ENCODE data around the gene ESPL1. TPM values are rescaled to one million over a fixed set of nuclear protein-coding genes. Genes with fewer than 3 reads are reported as not detected.

ESPL1 gene
- total and polyA plus RNA-seq, 7 donors = under 0.01 to 7.6 (median 1.9) TPM

DNA sequence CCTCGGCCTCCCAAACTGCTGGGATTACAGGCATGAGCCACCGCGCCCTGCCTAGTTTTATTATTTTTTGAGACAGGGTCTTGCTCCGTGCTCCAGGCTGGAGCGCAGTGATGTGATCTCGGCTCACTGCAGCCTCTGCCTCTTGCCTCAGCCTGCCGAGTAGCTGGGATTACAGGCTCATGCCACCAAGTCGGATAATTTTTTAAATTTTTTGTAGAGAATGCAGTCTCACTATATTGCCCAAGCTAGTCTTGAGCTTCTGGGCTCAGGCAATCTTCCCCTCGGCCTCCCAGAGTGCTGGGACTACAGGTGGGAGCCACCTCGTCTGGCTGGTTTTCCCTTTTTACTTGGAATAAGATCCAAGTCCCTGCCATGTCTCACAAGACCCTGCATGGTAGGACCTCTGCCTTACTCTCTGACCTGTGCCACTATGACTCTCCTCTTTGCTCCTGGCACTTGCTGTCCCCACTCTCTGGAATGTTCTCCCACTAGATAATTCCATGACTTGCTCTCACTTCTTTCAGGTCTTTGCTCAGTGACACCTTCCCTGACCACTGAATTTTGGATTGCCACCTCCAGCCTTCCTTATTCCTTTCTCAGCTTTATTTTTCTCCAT, 28.3 kb upstream of the ESPL1 start:
- no peaks in the 10 kb centered on the region for H3K4me1 ChIP-seq
- H3K27me3 ChIP-seq = peaks cover 0 to 11% (median 0%) of the 10 kb centered on the region in 3 donors
- intact Hi-C loops (cut with DNase I) = no loop called here
- H3K4me3 ChIP-seq = no peak overlapping the region
- no peaks in the 10 kb centered on the region for H3K36me3 ChIP-seq
- no peaks in the 10 kb centered on the region for H3K9me3 ChIP-seq
- 93 to 94% methylated on average over 10 of the region's 10 CpGs for WGBS, 2 donors
- TF ChIP-seq, protein P1, sequence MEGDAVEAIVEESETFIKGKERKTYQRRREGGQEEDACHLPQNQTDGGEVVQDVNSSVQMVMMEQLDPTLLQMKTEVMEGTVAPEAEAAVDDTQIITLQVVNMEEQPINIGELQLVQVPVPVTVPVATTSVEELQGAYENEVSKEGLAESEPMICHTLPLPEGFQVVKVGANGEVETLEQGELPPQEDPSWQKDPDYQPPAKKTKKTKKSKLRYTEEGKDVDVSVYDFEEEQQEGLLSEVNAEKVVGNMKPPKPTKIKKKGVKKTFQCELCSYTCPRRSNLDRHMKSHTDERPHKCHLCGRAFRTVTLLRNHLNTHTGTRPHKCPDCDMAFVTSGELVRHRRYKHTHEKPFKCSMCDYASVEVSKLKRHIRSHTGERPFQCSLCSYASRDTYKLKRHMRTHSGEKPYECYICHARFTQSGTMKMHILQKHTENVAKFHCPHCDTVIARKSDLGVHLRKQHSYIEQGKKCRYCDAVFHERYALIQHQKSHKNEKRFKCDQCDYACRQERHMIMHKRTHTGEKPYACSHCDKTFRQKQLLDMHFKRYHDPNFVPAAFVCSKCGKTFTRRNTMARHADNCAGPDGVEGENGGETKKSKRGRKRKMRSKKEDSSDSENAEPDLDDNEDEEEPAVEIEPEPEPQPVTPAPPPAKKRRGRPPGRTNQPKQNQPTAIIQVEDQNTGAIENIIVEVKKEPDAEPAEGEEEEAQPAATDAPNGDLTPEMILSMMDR (IDR thresholded peaks at IDR 0.05) = no peak
- TF ChIP-seq POLR2AphosphoS5 (IDR thresholded peaks at IDR 0.05) (no peak), POLR2A (IDR thresholded peaks at IDR 0.05) (no peak), EP300 (IDR thresholded peaks at IDR 0.05) (no peak)
- H3K27ac ChIP-seq = no peak overlapping the region
- no peak for DNase-seq

DNA sequence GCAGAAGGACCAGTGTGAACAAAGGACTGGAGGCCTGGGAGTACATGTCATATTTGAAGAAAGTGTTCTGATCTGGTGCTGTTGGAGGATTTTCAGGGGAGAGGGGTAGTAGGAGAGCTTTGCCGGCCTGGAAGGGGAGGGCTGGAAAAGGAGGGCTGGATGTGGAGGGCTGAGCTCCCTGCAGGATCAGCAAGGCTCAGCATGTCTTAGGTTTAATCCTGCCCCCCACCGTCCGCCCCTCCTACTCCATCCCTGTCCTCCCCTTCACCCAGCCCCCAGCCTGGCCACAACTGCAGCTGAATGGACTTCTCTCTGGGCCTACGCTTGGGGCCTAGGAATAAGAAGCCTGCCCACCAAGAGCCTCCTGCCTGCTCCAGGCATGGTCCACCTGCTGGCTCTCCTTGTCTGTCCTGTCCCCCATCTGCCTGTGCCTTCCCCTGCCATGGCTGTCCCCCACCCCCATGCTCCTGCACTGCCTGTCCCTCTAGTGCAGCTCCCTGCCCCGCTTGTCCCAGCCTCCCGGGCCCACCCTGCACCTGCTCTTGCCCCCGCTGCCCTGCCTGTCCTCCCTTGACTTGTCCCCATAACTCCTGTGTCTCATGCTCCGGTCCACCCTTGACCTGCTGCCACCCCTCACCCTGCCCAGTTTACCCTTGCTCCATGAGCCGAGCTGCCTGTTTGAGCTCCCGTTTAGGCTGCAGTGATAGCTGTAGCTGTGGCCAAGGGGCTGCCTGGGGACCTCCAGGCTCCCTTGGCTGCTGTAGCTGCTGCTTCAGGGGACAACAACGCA, 26.3 kb upstream of the ESPL1 start:
- no peak for TF ChIP-seq POLR2AphosphoS5 (IDR thresholded peaks at IDR 0.05)
- no peak for TF ChIP-seq EP300 (IDR thresholded peaks at IDR 0.05)
- TF ChIP-seq POLR2A (IDR thresholded peaks at IDR 0.05) = no peak
- TF ChIP-seq, protein P1 (IDR thresholded peaks at IDR 0.05) = no peak
- H3K27me3 ChIP-seq = peaks cover 0 to 11% (median 0%) of the 10 kb centered on the region in 3 donors
- DNase-seq = no peak
- H3K27ac ChIP-seq = no peak overlapping the region
- H3K4me1 ChIP-seq = no peaks in the 10 kb centered on the region
- intact Hi-C loops (cut with DNase I) = no loop called here
- no peaks in the 10 kb centered on the region for H3K36me3 ChIP-seq
- H3K9me3 ChIP-seq = no peaks in the 10 kb centered on the region
- H3K4me3 ChIP-seq = no peak overlapping the region
- 85 to 88% methylated on average over 11 of the region's 11 CpGs for WGBS, 2 donors

DNA sequence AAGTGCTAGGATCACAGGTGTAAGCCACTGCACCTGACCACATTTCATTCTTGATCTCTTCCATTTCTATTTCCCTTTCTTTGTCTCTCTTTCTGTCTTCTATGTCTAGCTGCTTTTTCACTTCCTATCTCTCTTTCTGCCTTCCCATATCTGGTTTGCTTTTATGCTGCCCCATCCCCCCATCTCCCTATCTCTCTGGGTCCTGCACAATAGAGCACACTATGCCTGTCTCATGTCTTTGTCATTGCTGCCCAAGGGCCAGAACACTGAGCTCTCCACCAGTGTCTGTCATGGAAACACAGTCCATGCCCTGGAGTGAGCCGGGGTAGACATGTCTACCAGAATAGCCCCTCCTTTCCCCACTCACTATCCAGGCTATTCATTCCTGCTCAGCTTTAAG, 23.8 kb upstream of the ESPL1 start:
- DNase-seq = no peak
- 66 to 81% methylated on average over 1 of the region's 1 CpG for WGBS, 2 donors

DNA sequence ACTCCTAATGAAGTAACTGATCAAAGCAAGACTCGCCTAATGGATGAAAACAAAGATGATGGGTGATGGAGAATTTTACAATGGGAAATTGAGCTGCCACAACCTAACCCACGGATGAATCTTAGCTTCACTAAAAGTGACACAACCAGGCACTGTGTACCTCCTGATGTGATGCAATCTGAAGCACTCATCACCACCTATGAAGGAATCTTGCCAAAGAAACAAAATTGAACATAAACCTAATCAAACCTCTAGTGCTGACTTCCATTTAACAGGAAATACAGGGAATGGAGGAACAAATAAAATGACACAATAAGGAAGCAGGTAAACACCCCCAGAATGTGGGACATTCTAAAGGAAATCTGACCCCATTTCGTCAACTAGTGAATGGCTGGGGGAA, 22.8 kb upstream of the ESPL1 start:
- Histone ChIP-seq H3K27ac (no peak overlapping the region), H3K36me3 (no peaks in the 10 kb centered on the region), H3K27me3 (peaks cover 0 to 11% (median 0%) of the 10 kb centered on the region in 3 donors), H3K4me3 (no peak overlapping the region), H3K4me1 (no peaks in the 10 kb centered on the region), H3K9me3 (no peaks in the 10 kb centered on the region)
- intact Hi-C loops (cut with DNase I) = no loop called here
- whole genome bisulfite sequencing, 2 donors = 81 to 89% methylated on average over 3 of the region's 3 CpGs
- TF ChIP-seq, protein P1 (IDR thresholded peaks at IDR 0.05) = no peak
- DNase-seq = no peak

More for the DNA sequence above, 23.8 kb upstream of the ESPL1 start:
- H3K27me3 ChIP-seq = peaks cover 0 to 11% (median 0%) of the 10 kb centered on the region in 3 donors
- H3K36me3 ChIP-seq = no peaks in the 10 kb centered on the region
- H3K4me1 ChIP-seq = no peaks in the 10 kb centered on the region
- no peak overlapping the region for H3K4me3 ChIP-seq
- TF ChIP-seq EP300 (IDR thresholded peaks at IDR 0.05) (no peak), POLR2AphosphoS5 (IDR thresholded peaks at IDR 0.05) (no peak), POLR2A (IDR thresholded peaks at IDR 0.05) (no peak)
- TF ChIP-seq, protein P1 (IDR thresholded peaks at IDR 0.05) = no peak
- H3K27ac ChIP-seq = no peak overlapping the region
- intact Hi-C loops (cut with DNase I) = no loop called here
- no peaks in the 10 kb centered on the region for H3K9me3 ChIP-seq

Measured in sigmoid colon (tissue), 7 donors.